ENCODE measurements around the gene AGMO.

GRCh38 chr7:15167912-15168311 is 393.9 kb downstream of the AGMO start:
- TF ChIP-seq EZH2phosphoT487 (IDR thresholded peaks at IDR 0.05; ENCODE audit: low read depth, severe bottlenecking, unreplicated experiment) (no peak), EZH2 (IDR thresholded peaks at IDR 0.05; ENCODE audit: borderline replicate concordance) (no peak), CTCF (IDR thresholded peaks at IDR 0.05; ENCODE audit: poor library complexity) (no peak)

Measured in hepatocyte (in vitro differentiated cells).